ENCODE results near the gene RAPGEF6.
A peak's percentile ranks its signal among the peaks of the same experiment; 100 is the strongest.
"Not testable (repeated sequence)": the region's sequence is repeated elsewhere in the genome, so short reads cannot be mapped to it uniquely, and the experiment has no call there.

RAPGEF6 gene

DNA sequence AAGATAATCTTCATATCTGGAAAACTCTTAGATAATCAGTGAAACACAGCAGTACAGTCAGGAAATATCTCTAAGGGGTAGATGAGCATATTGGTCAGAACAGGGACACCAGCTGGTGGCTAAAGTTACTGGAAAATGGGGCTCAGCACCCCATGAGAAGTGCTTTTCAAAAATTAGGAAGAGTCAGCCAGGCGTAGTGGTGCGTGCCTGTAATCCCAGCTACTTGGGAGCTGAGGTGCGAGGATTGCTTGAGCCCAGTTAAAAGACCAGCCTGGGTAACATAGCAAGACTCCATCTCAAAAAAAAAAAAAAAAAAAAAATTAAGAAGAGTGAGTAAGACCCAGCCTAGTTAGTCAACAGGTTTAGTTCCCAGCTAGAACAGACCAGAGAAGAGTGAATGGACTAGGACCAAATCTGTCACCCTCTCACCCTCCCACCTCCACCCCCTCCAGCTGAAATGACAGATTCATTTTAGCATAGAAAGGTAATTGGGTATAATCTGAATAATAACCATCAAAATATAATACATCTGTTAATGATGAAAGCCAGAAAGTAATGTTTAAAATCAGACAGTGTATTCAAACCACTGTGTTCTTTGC lies 250.3 kb downstream of the RAPGEF6 start:
- Mint-ChIP-seq H3K27me3 (ENCODE audit: low read depth, poor library complexity) (peaks cover 2% of the 10 kb centered on the region), H3K4me3 (no peak overlapping the region), H3K27ac (peak overlapping the region; percentile 99), H3K9me3 (no peaks in the 10 kb centered on the region), H3K4me1 (peaks cover 87% of the 10 kb centered on the region), H3K36me3 (ENCODE audit: low read depth) (peaks cover 20% of the 10 kb centered on the region)
- TF ChIP-seq, protein P1, sequence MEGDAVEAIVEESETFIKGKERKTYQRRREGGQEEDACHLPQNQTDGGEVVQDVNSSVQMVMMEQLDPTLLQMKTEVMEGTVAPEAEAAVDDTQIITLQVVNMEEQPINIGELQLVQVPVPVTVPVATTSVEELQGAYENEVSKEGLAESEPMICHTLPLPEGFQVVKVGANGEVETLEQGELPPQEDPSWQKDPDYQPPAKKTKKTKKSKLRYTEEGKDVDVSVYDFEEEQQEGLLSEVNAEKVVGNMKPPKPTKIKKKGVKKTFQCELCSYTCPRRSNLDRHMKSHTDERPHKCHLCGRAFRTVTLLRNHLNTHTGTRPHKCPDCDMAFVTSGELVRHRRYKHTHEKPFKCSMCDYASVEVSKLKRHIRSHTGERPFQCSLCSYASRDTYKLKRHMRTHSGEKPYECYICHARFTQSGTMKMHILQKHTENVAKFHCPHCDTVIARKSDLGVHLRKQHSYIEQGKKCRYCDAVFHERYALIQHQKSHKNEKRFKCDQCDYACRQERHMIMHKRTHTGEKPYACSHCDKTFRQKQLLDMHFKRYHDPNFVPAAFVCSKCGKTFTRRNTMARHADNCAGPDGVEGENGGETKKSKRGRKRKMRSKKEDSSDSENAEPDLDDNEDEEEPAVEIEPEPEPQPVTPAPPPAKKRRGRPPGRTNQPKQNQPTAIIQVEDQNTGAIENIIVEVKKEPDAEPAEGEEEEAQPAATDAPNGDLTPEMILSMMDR (IDR thresholded peaks at IDR 0.05), result no peak
- no peak for DNase-seq

DNA sequence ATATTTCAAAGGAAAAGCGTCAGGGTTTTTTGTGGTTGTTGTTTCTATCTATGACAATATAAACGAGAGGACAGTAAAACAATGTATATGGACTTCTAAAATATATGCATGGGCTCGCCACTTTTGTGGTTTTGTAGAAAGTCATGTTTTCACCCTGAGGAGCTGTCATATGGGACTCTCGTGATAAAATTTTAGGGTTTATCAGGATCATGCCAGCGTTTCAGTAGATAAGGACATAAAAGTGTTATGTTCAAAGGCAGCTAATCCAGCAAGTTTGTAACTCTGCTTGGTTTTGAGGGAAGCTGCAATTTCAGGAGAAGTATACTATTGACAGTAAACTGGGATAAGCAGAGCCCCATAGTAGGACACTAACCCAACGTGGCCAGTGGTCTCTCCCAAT lies 250.9 kb downstream of the RAPGEF6 start:
- no peaks in the 10 kb centered on the region for H3K9me3 Mint-ChIP-seq
- H3K4me3 Mint-ChIP-seq, result no peak overlapping the region
- TF ChIP-seq, protein P1 (IDR thresholded peaks at IDR 0.05), result no peak
- no peak overlapping the region for H3K27ac Mint-ChIP-seq
- H3K36me3 Mint-ChIP-seq (ENCODE audit: low read depth), result peaks cover 14% of the 10 kb centered on the region
- peaks cover 82% of the 10 kb centered on the region for H3K4me1 Mint-ChIP-seq
- peaks cover 2% of the 10 kb centered on the region for H3K27me3 Mint-ChIP-seq (ENCODE audit: low read depth, poor library complexity)
- no peak for DNase-seq

DNA sequence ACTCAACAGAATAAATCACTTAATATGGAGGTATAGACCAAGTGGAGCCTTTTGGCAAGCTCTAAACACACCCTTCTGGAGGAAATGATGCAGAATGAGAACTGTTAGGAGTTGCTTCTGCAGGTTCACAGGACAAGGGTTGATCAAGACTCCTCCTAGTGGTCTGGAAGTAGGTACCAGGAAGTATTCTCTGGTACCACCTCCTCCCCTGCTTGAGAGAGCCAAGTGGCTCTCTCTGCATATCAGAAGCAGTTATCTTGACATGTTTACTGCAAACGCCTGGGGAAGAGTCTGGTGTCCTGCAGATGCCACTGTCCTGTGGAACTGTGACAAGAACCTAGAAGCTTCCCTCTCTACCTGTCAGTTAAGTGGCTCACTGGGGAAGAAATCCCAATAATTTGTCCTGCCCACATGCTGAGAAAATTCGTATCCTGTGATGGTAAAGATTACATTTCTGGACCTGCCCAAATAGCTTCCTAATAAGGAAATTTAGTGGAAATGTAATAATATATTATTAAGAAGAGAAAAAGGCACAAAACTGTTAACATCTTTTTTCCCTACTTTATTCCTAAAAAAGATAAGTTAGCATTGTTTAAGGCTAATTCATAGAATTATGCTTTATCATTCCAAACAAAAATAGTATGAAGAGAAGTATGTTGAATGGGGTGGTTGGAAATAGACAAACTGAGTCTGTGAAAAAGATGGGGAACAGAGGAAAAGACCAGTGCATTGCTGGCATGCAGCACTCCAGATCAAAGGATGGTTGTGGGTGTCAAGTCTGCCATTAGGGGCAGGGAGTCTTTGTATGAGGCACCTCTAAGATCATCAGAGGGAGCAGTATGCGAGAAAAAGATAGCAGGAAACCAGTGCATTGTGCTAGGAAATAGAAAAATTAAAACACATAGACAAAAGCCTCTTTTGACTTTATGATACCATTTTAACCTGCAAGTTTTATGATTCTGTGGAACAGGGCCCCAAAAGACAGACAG lies 252.3 kb downstream of the RAPGEF6 start:
- Mint-ChIP-seq H3K4me1 (peaks cover 80% of the 10 kb centered on the region), H3K27me3 (ENCODE audit: low read depth, poor library complexity) (peaks cover 2% of the 10 kb centered on the region), H3K36me3 (ENCODE audit: low read depth) (peaks cover 11% of the 10 kb centered on the region), H3K27ac (peak overlapping the region; percentile 57), H3K9me3 (no peaks in the 10 kb centered on the region), H3K4me3 (no peak overlapping the region)
- TF ChIP-seq, protein P1 (IDR thresholded peaks at IDR 0.05), result peak; percentile 45
- no peak for DNase-seq

DNA sequence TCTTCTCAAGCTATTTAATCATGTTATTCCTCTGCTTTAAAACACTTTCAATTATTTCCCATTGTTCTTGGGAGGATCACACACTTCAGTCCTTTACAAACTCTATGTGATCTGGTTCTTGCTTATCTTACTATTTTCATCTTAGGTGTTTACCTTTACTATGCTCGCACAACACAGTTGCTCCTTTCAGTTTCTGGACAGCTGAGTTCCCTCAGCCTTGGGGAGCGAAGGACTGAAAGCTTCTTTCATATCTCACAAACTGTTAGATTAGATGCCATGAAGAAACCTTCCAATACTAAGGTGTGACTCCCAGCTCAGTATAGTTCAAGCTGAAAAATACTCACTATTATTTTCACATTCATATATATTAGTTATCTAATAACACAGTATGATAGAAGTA lies 253.3 kb downstream of the RAPGEF6 start:
- peaks cover 2% of the 10 kb centered on the region for H3K27me3 Mint-ChIP-seq (ENCODE audit: low read depth, poor library complexity)
- DNase-seq, result no peak
- peaks cover 72% of the 10 kb centered on the region for H3K4me1 Mint-ChIP-seq
- peak overlapping the region; percentile 75 for H3K27ac Mint-ChIP-seq
- peaks cover 11% of the 10 kb centered on the region for H3K36me3 Mint-ChIP-seq (ENCODE audit: low read depth)
- H3K4me3 Mint-ChIP-seq, result no peak overlapping the region
- no peaks in the 10 kb centered on the region for H3K9me3 Mint-ChIP-seq
- TF ChIP-seq, protein P1 (IDR thresholded peaks at IDR 0.05), result no peak

DNA sequence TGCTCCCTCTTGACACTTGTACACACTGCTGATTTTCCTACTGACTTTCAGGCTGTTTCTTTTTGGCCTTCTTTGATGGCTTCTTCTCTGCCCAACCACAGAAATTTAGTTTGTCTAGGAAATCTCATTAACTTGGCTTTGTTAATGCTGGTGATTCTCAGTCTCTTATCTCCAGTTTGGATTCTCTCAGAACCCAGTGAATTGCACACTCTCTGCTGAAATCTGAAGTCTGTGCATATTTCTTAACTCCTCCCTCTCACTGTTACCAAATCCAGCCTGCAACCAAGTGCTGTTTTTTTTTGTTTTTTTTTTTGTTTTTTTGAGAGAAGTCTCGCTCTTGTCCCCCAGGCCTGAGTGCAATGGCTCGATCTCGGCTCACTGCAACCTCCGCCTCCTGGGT lies 254.0 kb downstream of the RAPGEF6 start:
- TF ChIP-seq, protein P1 (IDR thresholded peaks at IDR 0.05), result no peak
- DNase-seq, result no peak

DNA sequence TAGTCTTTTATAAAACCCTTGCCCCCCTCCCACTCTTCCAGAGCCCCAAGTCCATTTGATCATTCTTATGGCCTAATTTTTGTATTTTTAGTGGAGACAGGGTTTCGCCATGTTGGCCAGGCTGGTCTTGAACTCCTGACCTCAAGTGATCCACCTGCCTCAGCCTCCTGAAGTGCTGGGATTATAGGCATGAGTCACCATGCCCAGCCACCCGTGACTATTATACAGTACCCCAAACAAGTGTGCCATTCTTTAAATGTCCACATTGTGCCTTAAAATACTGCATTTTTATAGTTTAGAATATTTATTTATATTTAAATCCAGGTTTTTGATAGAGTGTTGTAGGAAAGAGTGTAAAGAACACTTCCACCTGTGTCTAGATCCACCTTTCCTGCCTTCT lies 254.8 kb downstream of the RAPGEF6 start:
- H3K9me3 Mint-ChIP-seq; DNase-seq; H3K27ac Mint-ChIP-seq; H3K27me3 Mint-ChIP-seq (ENCODE audit: low read depth, poor library complexity); H3K4me3 Mint-ChIP-seq: not testable (repeated sequence)
- Mint-ChIP-seq H3K36me3 (ENCODE audit: low read depth) (peaks cover 14% of the 10 kb centered on the region), H3K4me1 (peaks cover 57% of the 10 kb centered on the region)

More for the DNA sequence above, 254.0 kb downstream of the RAPGEF6 start:
- Mint-ChIP-seq H3K27me3 (ENCODE audit: low read depth, poor library complexity) (peaks cover 6% of the 10 kb centered on the region), H3K4me1 (peaks cover 65% of the 10 kb centered on the region), H3K4me3 (no peak overlapping the region), H3K36me3 (ENCODE audit: low read depth) (peaks cover 14% of the 10 kb centered on the region), H3K27ac (peak overlapping the region; percentile 75), H3K9me3 (no peaks in the 10 kb centered on the region)
